Esophagus muscularis mucosa (tissue), 4 donors: Measurements from ENCODE around the gene PPM1G. TPM values are rescaled to one million over a fixed set of nuclear protein-coding genes. Genes with fewer than 3 reads are reported as not detected.
A peak's percentile ranks its signal among the peaks of the same experiment; 100 is the strongest.

Experiments used
- DNase-seq: peaks from one replicate; pipeline ENCODE4 v3.0.0-alpha.2; 2017; ENCODE audit errors: extremely low spot score
- H3K27ac ChIP-seq, 4 donors: fragments of 200-600 bp; sonication (generic); replicated peaks in 1 of 4; 1 replicate in 3 of 4; 2 replicates in 1 of 4; pipeline ENCODE4 v1.5.1; 2016 to 2019; ENCODE audit warnings: mild to moderate bottlenecking in 1 of 4
- H3K27me3 ChIP-seq, 4 donors: fragments of 200-600 bp; sonication (generic); one replicate each; pipeline versions ENCODE4 v1.5.1 to v1.6.0; 2016 to 2019
- H3K36me3 ChIP-seq, 4 donors: fragments of 200-600 bp; sonication (generic); one replicate each; pipeline ENCODE4 v1.5.1; 2016 to 2019
- H3K4me1 ChIP-seq, 4 donors: fragments of 200-600 bp; sonication (generic); one replicate each; pipeline ENCODE4 v1.5.1; 2016 to 2019
- H3K4me3 ChIP-seq, 4 donors: fragments of 200-600 bp; sonication (generic); 1 replicate in 2 of 4; 2 replicates in 2 of 4; pipeline ENCODE4 v1.5.1; 2016 to 2019; ENCODE audit warnings: mild to moderate bottlenecking in 4 of 4, moderate library complexity in 1 of 4
- H3K9me3 ChIP-seq, 4 donors: fragments of 200-600 bp; sonication (generic); 1 replicate in 3 of 4; 2 replicates in 1 of 4; pipeline ENCODE4 v1.5.1; 2016 to 2019
- EP300 ChIP-seq: sonication (generic); formaldehyde crosslinking; IDR thresholded peaks from one replicate; pipeline ENCODE4 v1.6.1; 2017; ENCODE audit warnings: antibody characterized with exemption
- POLR2A ChIP-seq: fragments of 450-650 bp; IDR thresholded peaks from one replicate; pipeline ENCODE4 v1.6.1; 2017; ENCODE audit warnings: antibody characterized with exemption, moderate library complexity, mild to moderate bottlenecking, low read depth
- POLR2AphosphoS5 ChIP-seq, 2 donors: sonication (generic); formaldehyde crosslinking; IDR thresholded peaks; one replicate each; pipeline ENCODE4 v1.6.1; 2017; ENCODE audit warnings: antibody characterized with exemption in 2 of 2
- WGBS: methylation state at CpG from one replicate; pipeline ENCODE4 v1.1.5; 2018; 5-methylcytosine and 5-hydroxymethylcytosine counted together
- intact Hi-C: fragments of 100-400 bp; cut with DNase I; formaldehyde crosslinking; loops from one replicate; pipeline ENCODE4 v1.15.1; 2023
- total RNA-seq, 4 donors: library from RNA; depleted of rRNA; stranded (reverse); fragments of >200 nt; gene quantifications; one replicate each; pipeline versions ENCODE4 v1.1.0 to v1.2.1, GENCODE V29; 2016
- TF ChIP-seq, protein P1 (sequence below), 3 experiments: fragments of 200-600 bp in 2 of 3; fragments of 450-650 bp in 1 of 3; sonication (generic) in 2 of 3; IDR thresholded peaks; one replicate each; pipeline ENCODE4 v1.5.1; 2017 to 2019; ENCODE audit warnings: antibody characterized with exemption in 3 of 3, mild to moderate bottlenecking in 2 of 3, moderate library complexity in 1 of 3

The PPM1G gene
- total RNA-seq, 4 donors from 2014 or later = 46.1 to 71.8 (median 62.7) TPM

DNA sequence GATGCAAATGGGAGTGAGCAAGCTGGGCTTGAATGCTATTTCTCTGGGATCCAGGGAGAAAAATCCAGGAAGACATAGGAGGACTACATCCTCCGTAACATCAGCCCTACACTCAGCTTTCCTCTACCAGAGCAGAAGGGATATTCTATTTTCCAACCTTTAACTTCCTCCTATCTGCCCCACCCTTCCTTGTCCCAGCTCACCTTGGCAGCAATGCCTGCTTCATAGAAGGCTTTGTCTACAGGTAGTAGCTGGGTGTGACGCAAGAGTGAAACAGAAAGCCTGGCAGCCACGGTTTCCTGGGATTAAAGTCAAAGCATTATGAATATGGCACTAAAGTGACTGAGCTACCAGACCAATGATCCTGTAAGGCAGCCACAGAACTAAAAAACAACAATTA, 36.7 kb upstream of the PPM1G start:
- TF ChIP-seq, protein P1, sequence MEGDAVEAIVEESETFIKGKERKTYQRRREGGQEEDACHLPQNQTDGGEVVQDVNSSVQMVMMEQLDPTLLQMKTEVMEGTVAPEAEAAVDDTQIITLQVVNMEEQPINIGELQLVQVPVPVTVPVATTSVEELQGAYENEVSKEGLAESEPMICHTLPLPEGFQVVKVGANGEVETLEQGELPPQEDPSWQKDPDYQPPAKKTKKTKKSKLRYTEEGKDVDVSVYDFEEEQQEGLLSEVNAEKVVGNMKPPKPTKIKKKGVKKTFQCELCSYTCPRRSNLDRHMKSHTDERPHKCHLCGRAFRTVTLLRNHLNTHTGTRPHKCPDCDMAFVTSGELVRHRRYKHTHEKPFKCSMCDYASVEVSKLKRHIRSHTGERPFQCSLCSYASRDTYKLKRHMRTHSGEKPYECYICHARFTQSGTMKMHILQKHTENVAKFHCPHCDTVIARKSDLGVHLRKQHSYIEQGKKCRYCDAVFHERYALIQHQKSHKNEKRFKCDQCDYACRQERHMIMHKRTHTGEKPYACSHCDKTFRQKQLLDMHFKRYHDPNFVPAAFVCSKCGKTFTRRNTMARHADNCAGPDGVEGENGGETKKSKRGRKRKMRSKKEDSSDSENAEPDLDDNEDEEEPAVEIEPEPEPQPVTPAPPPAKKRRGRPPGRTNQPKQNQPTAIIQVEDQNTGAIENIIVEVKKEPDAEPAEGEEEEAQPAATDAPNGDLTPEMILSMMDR (IDR thresholded peaks at IDR 0.05) = no peak
- TF ChIP-seq EP300 = no peak
- TF ChIP-seq POLR2AphosphoS5 (IDR thresholded peaks at IDR 0.05) = no peak
- TF ChIP-seq POLR2A = no peak
- Histone ChIP-seq H3K36me3 (peaks cover 37 to 87% (median 74%) of the 10 kb centered on the region in 4 donors), H3K4me1 (peaks cover 7 to 15% (median 14%) of the 10 kb centered on the region in 4 donors), H3K27ac (no peak overlapping the region), H3K27me3 (no peaks in the 10 kb centered on the region), H3K9me3 (no peaks in the 10 kb centered on the region), H3K4me3 (no peak overlapping the region)
- DNase-seq = no peak
- intact Hi-C loops = no loop called here
- WGBS = 88% methylated on average over 3 of the region's 3 CpGs

DNA sequence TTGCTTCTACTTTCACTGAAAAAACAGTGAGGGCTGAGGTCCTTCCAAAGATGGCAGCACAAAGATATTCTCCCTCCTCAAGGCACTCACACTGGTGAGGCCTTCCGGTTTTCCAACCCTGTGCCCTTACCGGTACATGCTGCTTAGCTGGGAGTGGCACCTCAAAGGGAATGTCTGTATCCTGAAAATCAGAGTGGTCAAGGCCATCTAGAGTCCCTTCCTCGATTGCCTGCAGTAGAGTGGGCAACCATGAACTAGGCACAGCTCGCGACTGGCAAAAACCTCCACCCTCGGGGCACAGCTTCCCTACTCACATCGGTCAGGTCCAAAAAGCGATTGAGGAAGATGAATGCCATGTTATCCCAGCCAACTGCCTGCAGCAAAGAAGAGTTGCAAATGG, 36.2 kb upstream of the PPM1G start:
- peaks cover 7 to 15% (median 14%) of the 10 kb centered on the region in 4 donors for H3K4me1 ChIP-seq
- no peaks in the 10 kb centered on the region for H3K27me3 ChIP-seq
- no peak for DNase-seq
- 93% methylated on average over 8 of the region's 8 CpGs for WGBS
- peaks cover 40 to 87% (median 77%) of the 10 kb centered on the region in 4 donors for H3K36me3 ChIP-seq
- intact Hi-C loops = no loop called here
- H3K27ac ChIP-seq = no peak overlapping the region
- H3K9me3 ChIP-seq = no peaks in the 10 kb centered on the region
- H3K4me3 ChIP-seq = no peak overlapping the region
- TF ChIP-seq POLR2AphosphoS5 (IDR thresholded peaks at IDR 0.05) (no peak), EP300 (no peak), POLR2A (no peak)
- TF ChIP-seq, protein P1 (IDR thresholded peaks at IDR 0.05) = no peak

DNA sequence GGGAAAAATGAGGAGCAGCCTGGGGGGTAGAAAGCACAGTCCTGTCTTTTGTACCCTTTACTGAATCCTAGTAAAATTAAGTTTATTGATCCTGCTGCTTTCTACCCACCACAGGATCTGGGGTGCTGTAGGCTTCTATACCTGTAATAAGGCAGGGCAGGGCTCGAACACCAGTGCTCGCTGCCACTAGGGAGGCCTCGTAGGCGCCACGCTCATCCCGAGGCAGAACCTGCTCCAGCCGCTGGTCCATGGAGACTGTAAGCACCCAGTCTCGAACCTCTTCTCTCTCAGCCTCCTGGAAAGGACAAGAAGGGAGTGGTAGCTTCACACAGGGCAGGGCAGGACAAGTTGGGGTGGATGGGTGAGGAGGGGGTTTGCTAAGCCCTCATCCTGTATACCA, 35.8 kb upstream of the PPM1G start:
- Histone ChIP-seq H3K36me3 (peaks cover 40 to 87% (median 78%) of the 10 kb centered on the region in 4 donors), H3K4me3 (no peak overlapping the region), H3K9me3 (no peaks in the 10 kb centered on the region), H3K4me1 (peaks cover 7 to 15% (median 14%) of the 10 kb centered on the region in 4 donors), H3K27ac (no peak overlapping the region), H3K27me3 (no peaks in the 10 kb centered on the region)
- WGBS = 90% methylated on average over 8 of the region's 8 CpGs
- TF ChIP-seq, protein P1 (IDR thresholded peaks at IDR 0.05) = no peak
- TF ChIP-seq POLR2A = no peak
- no peak for TF ChIP-seq POLR2AphosphoS5 (IDR thresholded peaks at IDR 0.05)
- no peak for TF ChIP-seq EP300
- intact Hi-C loops = no loop called here
- no peak for DNase-seq

GRCh38 chr2:27442920-27443282, 33.5 kb upstream of the PPM1G start:
- TF ChIP-seq EP300 = no peak
- TF ChIP-seq POLR2A = no peak
- TF ChIP-seq POLR2AphosphoS5 (IDR thresholded peaks at IDR 0.05) = no peak
- TF ChIP-seq, protein P1 (IDR thresholded peaks at IDR 0.05) = no peak
- Histone ChIP-seq H3K27ac (peak overlapping the region; percentile 15 to 65 (median 55)), H3K36me3 (peaks cover 44 to 87% (median 78%) of the 10 kb centered on the region in 4 donors), H3K27me3 (no peaks in the 10 kb centered on the region), H3K4me3 (no peak overlapping the region), H3K4me1 (peaks cover 7 to 15% (median 14%) of the 10 kb centered on the region in 4 donors), H3K9me3 (no peaks in the 10 kb centered on the region)
- intact Hi-C loops = no loop called here
- WGBS = 88% methylated on average over 6 of the region's 6 CpGs
- DNase-seq = no peak
